ENCODE measurements around the gene CYP46A1. TPM values are rescaled to one million over a fixed set of nuclear protein-coding genes. Genes with fewer than 3 reads are reported as not detected.
A peak's percentile ranks its signal among the peaks of the same experiment; 100 is the strongest.
"Not testable (repeated sequence)": the region's sequence is repeated elsewhere in the genome, so short reads cannot be mapped to it uniquely, and the experiment has no call there.

The CYP46A1 gene
- total RNA-seq = 3.1 TPM
- long read RNA-seq, partial matches to known transcripts = 0 of 2 reads
- long read RNA-seq, other reads (novel, unspliced or antisense) = 2 of 2 reads

GRCh38 chr14:99683619-99684409 lies at the start of gene CYP46A1:
CYP46A1 (plus strand) TSS chr14:99684298; CDS start chr14:99684418, 120 bp downstream.
- DNase-seq (ENCODE audit: low spot score) = peak; percentile 99

GRCh38 chr14:99634443-99634842 lies 49.7 kb upstream of the CYP46A1 start:
- DNase-seq (ENCODE audit: low spot score) = no peak

DNA sequence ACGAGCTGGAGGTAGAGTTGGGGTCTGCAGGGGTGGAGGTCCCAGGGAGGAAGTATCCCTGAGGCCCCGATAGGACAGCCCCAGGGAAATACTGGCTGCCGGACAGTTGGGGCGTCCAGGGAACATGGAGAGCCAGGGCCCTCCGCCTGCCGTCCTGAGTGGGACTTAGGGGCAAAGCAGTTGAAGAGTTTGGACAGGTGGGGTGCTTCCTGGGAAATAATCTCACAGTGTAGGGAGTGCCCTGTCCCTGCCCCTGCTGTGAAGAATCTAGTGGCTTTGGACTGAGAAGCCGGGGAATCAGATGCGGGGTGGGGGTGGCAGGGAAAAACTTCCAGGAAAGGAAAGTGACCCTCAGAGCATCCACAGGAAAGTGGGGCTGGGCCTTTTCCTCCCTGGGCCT lies 49.0 kb upstream of the CYP46A1 start:
- DNase-seq (ENCODE audit: low spot score) = no peak

- no peak for DNase-seq (ENCODE audit: low spot score)
These were observed 47.6 kb upstream of the CYP46A1 start for GRCh38 chr14:99636487-99636886.

DNA sequence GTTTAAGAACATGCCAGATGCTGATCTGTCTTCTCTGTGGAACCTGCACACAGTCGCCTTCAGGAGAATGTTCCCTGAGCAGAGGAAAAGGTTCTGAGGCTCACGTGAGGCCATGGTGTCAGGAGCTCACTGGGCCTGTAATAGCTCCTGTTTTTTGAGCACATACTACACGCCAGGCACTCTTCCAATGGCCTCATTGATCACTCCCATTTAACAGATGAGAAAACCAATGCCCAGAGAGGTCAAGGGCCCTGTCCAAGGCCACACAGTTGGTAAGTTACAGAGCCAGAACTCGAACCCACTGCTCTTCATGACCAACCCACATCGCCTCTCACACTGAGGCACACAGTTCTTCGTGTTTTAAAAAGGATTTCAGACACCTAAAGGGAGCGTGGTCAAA lies 46.5 kb upstream of the CYP46A1 start:
- DNase-seq (ENCODE audit: low spot score) = no peak

DNA sequence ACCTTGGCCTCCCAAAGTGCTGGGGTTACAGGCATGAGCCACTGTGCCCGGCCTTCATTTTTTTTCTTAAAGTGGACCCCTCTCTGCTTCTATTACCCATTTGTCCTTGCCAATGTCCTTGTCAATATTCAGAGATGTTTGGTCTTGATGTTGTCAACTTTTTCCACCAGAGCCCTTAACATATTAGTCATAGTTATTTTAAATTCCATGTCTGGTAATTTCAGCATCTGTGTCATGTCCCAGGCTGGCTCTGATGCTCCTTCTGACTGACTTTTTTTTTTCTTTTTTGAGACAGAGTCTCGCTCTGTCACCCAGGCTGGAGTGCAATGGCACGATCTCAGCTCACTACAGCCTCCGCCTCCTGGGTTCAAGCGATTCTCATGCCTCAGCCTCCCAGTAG lies 41.3 kb upstream of the CYP46A1 start:
- DNase-seq (ENCODE audit: low spot score) = not testable (repeated sequence)

GRCh38 chr14:99643343-99643742 lies 40.8 kb upstream of the CYP46A1 start:
- DNase-seq (ENCODE audit: low spot score) = no peak

DNA sequence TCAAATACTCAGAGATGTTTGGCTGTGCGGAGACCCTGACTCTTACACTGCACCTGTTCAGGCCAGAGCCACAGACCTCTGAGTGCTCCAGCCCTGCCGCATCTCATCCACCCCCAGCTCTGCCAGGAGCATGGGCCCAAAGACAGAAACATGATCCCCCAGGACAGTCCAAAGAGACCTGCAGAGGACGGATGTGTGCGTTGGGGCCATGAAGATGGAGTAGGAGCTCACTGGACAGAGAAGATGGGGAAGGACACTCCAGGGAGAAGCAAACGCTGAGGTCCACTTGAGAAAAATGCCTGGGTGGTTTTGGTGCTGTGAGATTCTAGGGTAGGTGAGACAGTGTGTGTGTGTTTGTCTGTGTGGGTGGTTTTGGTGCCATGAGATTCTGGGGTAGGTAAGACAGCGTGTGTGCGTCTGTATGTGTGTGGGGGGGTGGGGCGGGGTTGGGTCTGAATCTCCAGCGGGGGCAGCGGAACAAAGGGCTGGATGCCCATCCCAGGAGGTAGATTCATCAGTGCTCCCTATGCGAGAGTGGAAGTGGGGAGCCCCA lies 40.0 kb upstream of the CYP46A1 start:
- DNase-seq (ENCODE audit: low spot score) = no peak

- no peak for DNase-seq (ENCODE audit: low spot score)
These were observed 39.2 kb upstream of the CYP46A1 start, which contains the start of gene HHIPL1 for GRCh38 chr14:99644723-99645544. HHIPL1 (plus strand) TSS chr14:99645129; CDS start chr14:99645208, 79 bp downstream.

GRCh38 chr14:99645545-99646505 lies 38.3 kb upstream of the CYP46A1 start:
- no peak for DNase-seq (ENCODE audit: low spot score)

DNA sequence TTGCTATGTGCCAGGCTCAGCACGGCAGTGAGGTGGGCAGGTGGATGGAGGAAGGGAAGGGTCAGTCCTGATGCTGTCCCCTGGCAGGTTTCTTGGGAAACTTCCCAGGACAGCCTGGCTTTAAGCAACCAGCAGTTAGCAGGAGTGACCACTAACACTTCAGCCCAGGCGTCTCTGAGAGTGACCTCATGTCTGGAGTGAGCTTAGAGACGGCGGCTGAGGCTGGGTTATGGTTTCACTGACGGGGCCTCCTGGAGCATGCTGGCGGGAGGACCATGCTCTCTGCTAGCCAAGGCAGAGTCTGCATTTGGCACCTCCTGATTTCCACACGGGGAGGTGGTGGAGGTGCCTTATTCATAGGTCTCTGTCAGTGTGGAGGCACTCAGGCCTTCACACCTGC lies 36.7 kb upstream of the CYP46A1 start:
- no peak for DNase-seq (ENCODE audit: low spot score)

DNA sequence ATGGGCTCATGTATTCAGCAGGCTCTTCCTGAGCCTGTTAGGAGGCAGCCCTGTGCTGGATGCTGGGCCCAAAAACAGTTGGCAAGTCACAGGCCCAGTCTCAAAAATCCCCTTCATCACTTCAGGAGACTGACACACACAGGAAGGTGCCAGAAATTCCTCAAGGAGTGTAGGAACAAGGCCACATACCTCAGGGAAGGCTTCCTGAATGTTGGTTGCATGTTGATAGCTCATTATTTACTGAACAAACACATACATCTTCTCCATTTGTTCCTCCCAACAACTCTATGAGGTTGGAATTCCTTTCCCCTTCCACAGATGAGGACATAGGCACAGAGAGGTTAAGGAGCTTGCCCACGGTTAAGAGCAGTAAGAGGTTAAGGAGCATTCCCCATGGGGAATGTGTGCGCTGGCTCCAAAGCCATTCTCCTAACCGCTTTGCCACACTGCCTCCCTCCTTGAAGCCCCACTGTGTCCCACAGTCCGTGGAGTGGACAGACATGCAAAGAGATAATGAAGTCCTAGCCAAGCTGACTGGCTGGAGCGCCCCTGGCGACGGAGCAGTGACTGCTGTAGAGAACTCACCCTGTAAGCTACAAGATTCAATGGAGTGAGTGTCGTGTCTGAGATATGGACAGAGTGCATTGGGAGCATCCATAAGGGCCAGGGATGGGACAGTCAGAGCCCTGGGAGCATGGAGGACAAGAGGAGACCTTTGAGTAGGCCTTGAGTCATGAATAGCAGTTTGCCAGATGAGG lies 35.9 kb upstream of the CYP46A1 start:
- no peak for DNase-seq (ENCODE audit: low spot score)

- no peak for DNase-seq (ENCODE audit: low spot score)
These were observed 34.9 kb upstream of the CYP46A1 start for GRCh38 chr14:99649219-99649618.

DNA sequence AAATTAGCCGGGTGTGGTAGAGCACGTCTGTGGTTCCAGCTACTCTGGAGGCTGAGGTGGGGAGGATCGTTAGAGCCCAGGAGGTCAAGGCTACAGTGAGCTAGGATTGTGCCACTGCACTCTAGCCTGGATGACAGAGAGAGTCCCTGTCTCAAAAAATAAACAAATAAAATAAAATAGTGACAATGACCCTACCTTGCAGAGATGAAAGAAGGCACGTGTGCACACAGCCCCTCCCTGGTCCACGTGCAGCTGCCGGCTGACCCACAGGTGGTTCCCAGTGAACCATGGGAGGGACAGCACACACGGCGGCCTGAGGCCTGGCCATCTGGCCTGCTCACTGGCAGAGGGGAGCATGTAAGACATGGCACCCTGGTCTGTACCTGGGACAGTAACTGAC lies 34.5 kb upstream of the CYP46A1 start:
- DNase-seq (ENCODE audit: low spot score) = no peak

DNA sequence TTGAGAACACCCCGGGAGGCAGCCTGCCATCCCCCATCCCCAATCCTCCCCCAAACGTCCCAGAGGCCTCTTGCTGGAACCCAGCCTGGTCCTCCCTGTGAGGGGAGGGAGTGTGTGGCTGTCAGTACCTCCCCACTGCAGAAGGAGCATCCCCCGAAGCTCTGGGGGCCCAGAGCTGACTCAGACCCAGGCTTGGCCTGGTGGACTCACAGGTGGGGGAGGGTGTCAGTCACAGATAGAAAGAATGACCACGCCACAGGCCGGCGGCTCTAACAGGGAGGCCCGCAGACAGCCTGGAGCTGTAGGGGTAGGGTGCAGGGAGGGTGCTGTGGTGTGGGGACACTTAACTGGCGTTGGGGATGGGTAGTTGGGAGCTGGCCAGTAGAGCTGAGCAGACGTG lies 33.9 kb upstream of the CYP46A1 start:
- DNase-seq (ENCODE audit: low spot score) = no peak

DNA sequence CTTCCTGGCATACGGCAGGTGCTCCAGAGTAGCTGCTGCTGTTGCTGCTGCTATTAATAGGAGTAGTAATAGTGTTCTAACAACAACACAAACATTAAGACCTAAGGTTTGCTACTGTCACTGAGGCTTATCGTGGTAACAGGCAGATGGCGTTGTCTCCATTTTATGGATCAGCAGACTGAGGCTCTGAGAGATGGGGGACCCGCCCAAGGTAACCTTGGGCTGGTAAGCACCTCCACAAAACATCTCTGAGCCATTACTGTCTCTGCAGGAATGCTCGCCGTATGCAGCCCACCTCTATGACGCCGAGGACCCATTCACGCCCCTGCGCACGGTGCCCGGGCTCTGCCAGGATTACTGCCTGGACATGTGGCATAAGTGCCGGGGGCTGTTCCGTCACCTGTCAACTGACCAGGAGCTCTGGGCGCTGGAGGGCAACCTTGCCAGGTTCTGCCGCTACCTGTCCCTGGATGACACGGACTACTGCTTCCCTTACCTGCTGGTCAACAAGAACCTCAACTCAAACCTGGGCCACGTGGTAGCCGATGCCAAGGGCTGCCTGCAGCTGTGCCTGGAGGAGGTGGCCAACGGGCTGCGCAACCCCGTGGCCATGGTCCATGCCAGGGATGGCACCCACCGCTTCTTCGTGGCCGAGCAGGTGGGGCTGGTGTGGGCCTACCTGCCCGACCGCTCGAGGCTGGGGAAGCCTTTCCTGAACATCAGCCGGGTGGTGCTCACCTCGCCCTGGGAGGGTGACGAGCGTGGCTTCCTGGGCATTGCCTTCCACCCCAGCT lies 31.9 kb upstream of the CYP46A1 start:
- DNase-seq (ENCODE audit: low spot score) = no peak

DNA sequence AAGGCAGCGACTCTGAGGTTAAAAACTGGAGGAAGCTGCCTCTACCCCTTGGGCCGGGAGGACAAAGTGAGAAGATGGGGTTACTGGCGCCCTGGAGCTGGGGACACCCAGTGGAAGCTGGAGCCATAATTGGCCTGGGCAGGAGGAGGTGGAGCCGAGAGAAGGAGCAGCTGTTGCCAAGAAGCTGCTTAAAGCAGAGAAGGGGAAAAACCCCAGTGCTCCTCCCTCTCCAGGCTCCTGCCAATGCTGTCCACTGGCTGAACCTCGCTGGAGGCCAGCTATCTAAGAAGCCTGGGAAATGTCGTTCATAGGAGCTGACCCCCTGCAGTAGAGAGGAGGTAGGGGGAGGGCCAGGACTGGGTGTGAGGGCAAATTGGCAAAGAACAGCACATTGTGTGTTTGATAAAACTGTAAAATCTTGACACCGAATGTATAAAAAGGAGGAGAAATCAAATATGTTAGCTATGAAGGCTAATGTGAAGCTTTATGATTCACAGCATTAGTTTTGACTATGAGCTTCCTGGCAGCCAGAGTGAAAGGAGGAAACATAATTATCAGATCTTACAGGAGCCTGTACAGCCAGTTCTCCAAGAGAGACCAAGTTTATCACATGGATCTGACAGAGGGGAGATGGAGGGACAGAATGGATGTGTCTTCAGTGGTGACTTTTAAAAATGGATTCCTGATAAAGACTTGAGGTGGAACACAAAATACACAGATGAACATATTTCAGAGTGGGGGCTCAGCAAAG lies 29.7 kb upstream of the CYP46A1 start:
- DNase-seq (ENCODE audit: low spot score) = no peak

GRCh38 chr14:99655521-99655920 lies 28.6 kb upstream of the CYP46A1 start:
- no peak for DNase-seq (ENCODE audit: low spot score)
